SK-N-SH treated with all-trans-retinoic acid at 6 μM for 48 hours (cell line): Measurements from ENCODE around the gene RNF126.

Experiments used
- ATAC-seq: fragments of 200-7000 bp; cut with Tn5 transposase; 3 replicates; pipeline ENCODE4 v1.9.1; 2020; ENCODE audit warnings: mild to moderate bottlenecking, moderate library complexity
- ARNTL ChIP-seq: fragments of 450-650 bp; formaldehyde crosslinking; IDR thresholded peaks from 2 replicates; pipeline ENCODE4 v1.5.0; 2020; ENCODE audit warnings: low read depth, mild to moderate bottlenecking, moderate library complexity, borderline replicate concordance
- BACH2 ChIP-seq: fragments of 250-450 bp; sonication (Bioruptor Pico); IDR thresholded peaks from 2 replicates; pipeline ENCODE4 v1.9.0; 2021; ENCODE audit warnings: mild to moderate bottlenecking, borderline replicate concordance
- CREB5 ChIP-seq: fragments of 250-450 bp; sonication (Bioruptor Pico); IDR thresholded peaks from 2 replicates; pipeline ENCODE4 v1.5.1; 2020; ENCODE audit warnings: low read depth, mild to moderate bottlenecking, moderate library complexity
- CSDC2 ChIP-seq: fragments of 250-450 bp; sonication (Bioruptor Pico); IDR thresholded peaks from 2 replicates; pipeline ENCODE4 v1.5.0; 2020; ENCODE audit warnings: mild to moderate bottlenecking, moderate library complexity
- CSRNP3 ChIP-seq: fragments of 250-450 bp; sonication (Bioruptor Pico); IDR thresholded peaks from 2 replicates; pipeline ENCODE4 v1.5.1; 2021; ENCODE audit warnings: mild to moderate bottlenecking, moderate library complexity
- ESRRG ChIP-seq: fragments of 250-450 bp; sonication (Bioruptor Pico); IDR thresholded peaks from 2 replicates; pipeline ENCODE4 v1.6.1; 2021; ENCODE audit warnings: mild to moderate bottlenecking
- GLIS3 ChIP-seq: fragments of 250-450 bp; sonication (Bioruptor Pico); IDR thresholded peaks from 2 replicates; pipeline ENCODE4 v1.5.0; 2020; ENCODE audit warnings: mild to moderate bottlenecking, moderate library complexity
- ISL1 ChIP-seq: fragments of 250-450 bp; sonication (Bioruptor Pico); IDR thresholded peaks from 2 replicates; pipeline ENCODE4 v2.1.2; 2022; ENCODE audit warnings: mild to moderate bottlenecking, moderate library complexity
- PATZ1 ChIP-seq: fragments of 250-450 bp; sonication (Bioruptor Pico); IDR thresholded peaks from 2 replicates; pipeline ENCODE4 v1.8.0; 2020; ENCODE audit warnings: mild to moderate bottlenecking, moderate library complexity, borderline replicate concordance
- POU6F1 ChIP-seq: fragments of 250-450 bp; sonication (Bioruptor Pico); IDR thresholded peaks from 2 replicates; pipeline ENCODE4 v1.8.0; 2021; ENCODE audit warnings: low read depth, mild to moderate bottlenecking, moderate library complexity, borderline replicate concordance
- PPARA ChIP-seq: fragments of 250-450 bp; sonication (Bioruptor Pico); IDR thresholded peaks from 2 replicates; pipeline ENCODE4 v1.5.0; 2020; ENCODE audit warnings: mild to moderate bottlenecking, borderline replicate concordance
- RARB ChIP-seq: fragments of 250-450 bp; sonication (Bioruptor Pico); IDR thresholded peaks from 2 replicates; pipeline ENCODE4 v1.8.0; 2021; ENCODE audit warnings: mild to moderate bottlenecking, moderate library complexity
- SNAI2 ChIP-seq: fragments of 250-450 bp; sonication (Bioruptor Pico); IDR thresholded peaks from 2 replicates; pipeline ENCODE4 v1.5.0; 2020; ENCODE audit warnings: mild to moderate bottlenecking, moderate library complexity
- TCF4 ChIP-seq: fragments of 250-450 bp; sonication (Bioruptor Pico); IDR thresholded peaks from 2 replicates; pipeline ENCODE4 v1.8.0; 2021; ENCODE audit warnings: mild to moderate bottlenecking, moderate library complexity, borderline replicate concordance
- TOX ChIP-seq: fragments of 250-450 bp; sonication (Bioruptor Pico); IDR thresholded peaks from 2 replicates; pipeline ENCODE4 v1.8.0; 2021; ENCODE audit warnings: mild to moderate bottlenecking, moderate library complexity, borderline replicate concordance
- TSHZ2 ChIP-seq: fragments of 250-450 bp; sonication (Bioruptor Pico); IDR thresholded peaks from 2 replicates; pipeline ENCODE4 v1.5.0; 2020; ENCODE audit warnings: mild to moderate bottlenecking, moderate library complexity
- ZC3H10 ChIP-seq: fragments of 250-450 bp; sonication (Bioruptor Pico); IDR thresholded peaks from 2 replicates; pipeline ENCODE4 v1.5.1; 2021; ENCODE audit warnings: mild to moderate bottlenecking, moderate library complexity
- ZFP3 ChIP-seq: fragments of 250-450 bp; sonication (Bioruptor Pico); IDR thresholded peaks from 2 replicates; pipeline ENCODE4 v1.5.0; 2020; ENCODE audit warnings: mild to moderate bottlenecking, moderate library complexity
- ZNF565 ChIP-seq: fragments of 450-650 bp; formaldehyde crosslinking; conservative IDR thresholded peaks from 2 replicates; pipeline ENCODE4 v1.5.0; 2020; ENCODE audit warnings: low read depth, mild to moderate bottlenecking, moderate library complexity
- ZNF70 ChIP-seq: fragments of 450-650 bp; formaldehyde crosslinking; IDR thresholded peaks from 2 replicates; pipeline ENCODE4 v1.5.0; 2020; ENCODE audit warnings: mild to moderate bottlenecking, moderate library complexity
- ZNF8 ChIP-seq: fragments of 450-650 bp; formaldehyde crosslinking; IDR thresholded peaks from 2 replicates; pipeline ENCODE4 v1.5.0; 2020; ENCODE audit warnings: mild to moderate bottlenecking, moderate library complexity

The RNF126 gene

GRCh38 chr19:645912-646778 lies 16.9 kb downstream of the RNF126 start:
- no peak for ATAC-seq
- TF ChIP-seq SNAI2: no peak
- no peak for TF ChIP-seq TSHZ2 (CRISPR knock-in tag)
- TF ChIP-seq PATZ1 (CRISPR knock-in tag): no peak
- no peak for TF ChIP-seq RARB (CRISPR knock-in tag)
- TF ChIP-seq POU6F1 (CRISPR knock-in tag): no peak
- TF ChIP-seq ZNF8 (CRISPR knock-in tag): no peak
- no peak for TF ChIP-seq TOX (CRISPR knock-in tag)

GRCh38 chr19:644789-645188 lies 18.2 kb downstream of the RNF126 start:
- no peak for ATAC-seq
- TF ChIP-seq ZNF70 (CRISPR knock-in tag) (no peak), RARB (CRISPR knock-in tag) (no peak), ESRRG (CRISPR knock-in tag) (no peak), PATZ1 (CRISPR knock-in tag) (no peak), ZFP3 (CRISPR knock-in tag) (no peak), POU6F1 (CRISPR knock-in tag) (no peak), CSRNP3 (CRISPR knock-in tag) (no peak), ISL1 (CRISPR knock-in tag) (no peak), GLIS3 (CRISPR knock-in tag) (no peak), ZNF565 (CRISPR knock-in tag) (no peak), ARNTL (CRISPR knock-in tag) (no peak), TOX (CRISPR knock-in tag) (no peak), CSDC2 (CRISPR knock-in tag) (no peak), BACH2 (no peak), PPARA (CRISPR knock-in tag) (no peak), SNAI2 (no peak), TCF4 (CRISPR knock-in tag) (no peak), ZC3H10 (CRISPR knock-in tag) (no peak), CREB5 (no peak), TSHZ2 (CRISPR knock-in tag) (no peak)
